B cell (primary cell): ENCODE data around the gene FGF21. TPM values are rescaled to one million over a fixed set of nuclear protein-coding genes. Genes with fewer than 3 reads are reported as not detected.

Experiments used
- ATAC-seq: fragments of 200-7000 bp; cut with Tn5 transposase; one replicate; pipeline ENCODE4 v1.10.0; 2021; ENCODE audit warnings: low read depth, mild to moderate bottlenecking, moderate number of reproducible peaks, moderate library complexity
- CTCF ChIA-PET: fragments of 350-600 bp; sonication (Branson Sonifier 250); formaldehyde crosslinking; loops from one replicate; lab custom pipeline; 2021; ENCODE audit warnings: antibody characterized with exemption, inconsistent platforms; lab: Charles Lee
- POLR2A ChIA-PET: fragments of 350-600 bp; sonication (Branson Sonifier 250); formaldehyde crosslinking; loops from one replicate; lab custom pipeline; 2021; ENCODE audit warnings: antibody characterized with exemption; lab: Charles Lee
- DNase-seq: peaks from one replicate; pipeline ENCODE4 v3.0.0; 2013
- H2AFZ ChIP-seq: 2 replicates; pipeline ENCODE4 v1.6.1; 2012; ENCODE audit warnings: mild to moderate bottlenecking, low read depth, low read length; ENCODE audit not compliant: insufficient read depth, poor library complexity, severe bottlenecking
- H3K27ac ChIP-seq, 2 donors: 1 replicate in 1 of 2; 2 replicates in 1 of 2; pipeline ENCODE4 v1.5.1; 2012 to 2013; ENCODE audit warnings: low read length in 2 of 2, mild to moderate bottlenecking in 2 of 2, moderate library complexity in 1 of 2
- H3K27me3 ChIP-seq, 4 experiments: fragments of 200-600 bp in 1 of 4; sonication (generic) in 1 of 4; replicated peaks in 1 of 4; 1 replicate in 2 of 4; 2 replicates in 2 of 4; pipeline versions ENCODE4 v1.6.1 to v1.7.0; 2013 to 2016; ENCODE audit warnings: low read length in 3 of 4, mild to moderate bottlenecking in 2 of 4, mixed read lengths in 1 of 4, moderate library complexity in 1 of 4; ENCODE audit not compliant: insufficient read depth in 4 of 4, control insufficient read depth in 3 of 4; ENCODE audit errors: control extremely low read depth in 1 of 4
- H3K36me3 ChIP-seq, 2 experiments: replicated peaks in 1 of 2; 1 replicate in 1 of 2; 2 replicates in 1 of 2; pipeline versions ENCODE4 v1.6.1 to v1.7.1; 2013; ENCODE audit warnings: low read length in 1 of 2; ENCODE audit not compliant: insufficient read depth in 2 of 2, control insufficient read depth in 1 of 2; ENCODE audit errors: control extremely low read depth in 1 of 2, extremely low read depth in 1 of 2
- H3K4me1 ChIP-seq, 2 donors: fragments of 200-600 bp in 1 of 2; sonication (generic) in 1 of 2; 1 replicate in 1 of 2; 2 replicates in 1 of 2; pipeline versions ENCODE4 v1.5.1 to v1.6.1; 2013 to 2017; ENCODE audit warnings: low read length in 2 of 2; ENCODE audit not compliant: control insufficient read depth in 2 of 2, insufficient read depth in 2 of 2
- H3K4me2 ChIP-seq: replicated peaks from 2 replicates; pipeline ENCODE3; 2012; ENCODE audit warnings: mild to moderate bottlenecking, low read depth, low read length; ENCODE audit not compliant: poor library complexity, severe bottlenecking
- H3K4me3 ChIP-seq, 5 experiments: fragments of 200-600 bp in 1 of 5; sonication (generic) in 1 of 5; 1 replicate in 3 of 5; 2 replicates in 2 of 5; pipeline versions ENCODE4 v1.5.1 to v1.7.0; 2011 to 2016; ENCODE audit warnings: low read length in 4 of 5, mild to moderate bottlenecking in 4 of 5, low read depth in 2 of 5, control low read depth in 1 of 5, moderate library complexity in 1 of 5; ENCODE audit not compliant: insufficient read depth in 1 of 5; ENCODE audit errors: control extremely low read depth in 1 of 5, extremely low read depth in 1 of 5
- H3K79me2 ChIP-seq: fragments of 200-600 bp; sonication (generic); one replicate; pipeline ENCODE4 v1.6.0; 2016; ENCODE audit warnings: low read length; ENCODE audit not compliant: control insufficient read depth, insufficient read depth
- H3K9ac ChIP-seq: fragments of 200-600 bp; sonication (generic); 2 replicates; pipeline ENCODE4 v1.6.1; 2017; ENCODE audit warnings: mild to moderate bottlenecking, low read length, moderate library complexity
- H3K9me3 ChIP-seq, 3 donors: one replicate each; pipeline versions ENCODE4 v1.6.1 to v1.7.1; 2013; ENCODE audit warnings: low read length in 2 of 3; ENCODE audit not compliant: control insufficient read depth in 2 of 3, insufficient read depth in 1 of 3; ENCODE audit errors: control extremely low read depth in 1 of 3
- H4K20me1 ChIP-seq: 2 replicates; pipeline ENCODE4 v1.6.0; 2012; ENCODE audit warnings: mild to moderate bottlenecking, low read length; ENCODE audit not compliant: insufficient read depth, control insufficient read depth, poor library complexity, severe bottlenecking
- H3K27ac Mint-ChIP-seq: one replicate; pipeline ENCODE4 v1.8.0; 2021; ENCODE audit warnings: mixed read lengths
- H3K27me3 Mint-ChIP-seq: one replicate; pipeline ENCODE4 v1.8.0; 2021; ENCODE audit warnings: mixed read lengths
- H3K4me1 Mint-ChIP-seq: one replicate; pipeline ENCODE4 v1.8.0; 2021; ENCODE audit warnings: mixed read lengths
- H3K4me3 Mint-ChIP-seq: one replicate; pipeline ENCODE4 v1.8.0; 2021; ENCODE audit warnings: mixed read lengths
- H3K9me3 Mint-ChIP-seq: one replicate; pipeline ENCODE4 v1.8.0; 2022; ENCODE audit warnings: mixed read lengths; ENCODE audit not compliant: insufficient read depth
- EZH2 ChIP-seq: IDR thresholded peaks from 2 replicates; pipeline ENCODE4 v1.6.1; 2012; ENCODE audit warnings: borderline replicate concordance, low read depth, mild to moderate bottlenecking, moderate library complexity, low read length; ENCODE audit not compliant: insufficient read depth, poor library complexity, severe bottlenecking
- WGBS: methylation state at CpG from one replicate; pipeline ENCODE4 v1.1.5; 2013; ENCODE audit warnings: missing lambda C conversion rate; ENCODE audit not compliant: insufficient coverage; 5-methylcytosine and 5-hydroxymethylcytosine counted together
- intact Hi-C: fragments of 100-400 bp; cut with micrococcal nuclease; formaldehyde crosslinking; loops from one replicate; pipeline ENCODE4 v1.10.0; 2022
- polyA plus RNA-seq: library from polyadenylated mRNA; depleted of rRNA; stranded (reverse); fragments of >200 nt; gene quantifications from 2 replicates; pipeline ENCODE4 v1.2.3, GENCODE V29; 2012
- total RNA-seq, 2 donors: library from RNA; stranded (reverse); fragments of 120-200 nt in 1 of 2; gene quantifications; 1 replicate in 1 of 2; 2 replicates in 1 of 2; pipeline versions ENCODE4 v1.2.3 to v1.2.4, GENCODE V29; 2013 to 2022
- TF ChIP-seq, protein P1 (sequence below): fragments of 200-600 bp; IDR thresholded peaks from one replicate; pipeline ENCODE4 v1.8.0; 2022; ENCODE audit warnings: antibody characterized with exemption, mild to moderate bottlenecking

Gene FGF21
- total and polyA plus RNA-seq, 2 donors (not counting 1 experiment from before 2014, with no cell fraction given): not detected

GRCh38 chr19:48711106-48711662 lies 44.1 kb upstream of the FGF21 start:
- no peaks in the 10 kb centered on the region for H3K9me3 Mint-ChIP-seq
- H3K9ac ChIP-seq: no peak overlapping the region
- H2AFZ ChIP-seq: no peak overlapping the region
- peaks cover 5% of the 10 kb centered on the region for H3K79me2 ChIP-seq
- H3K4me1 ChIP-seq: peaks cover 14 to 22% of the 10 kb centered on the region in 2 donors
- POLR2A ChIA-PET: interaction anchor here (0.7 kb wide), 1 partner anchor 150 kb away, joined by 5 read pairs; no protein-coding TSS in a partner anchor
- CTCF ChIA-PET: interaction anchor here (0.7 to 1.2 kb wide), 2 partner anchors 16 to 35 kb away, joined by 3 to 7 read pairs; no protein-coding TSS in a partner anchor
- no peak for ATAC-seq
- 100% methylated on average over 2 of the region's 4 CpGs for WGBS
- no peaks in the 10 kb centered on the region for H3K36me3 ChIP-seq
- DNase-seq: no peak
- H3K27me3 Mint-ChIP-seq: no peaks in the 10 kb centered on the region
- no peak overlapping the region for H3K4me2 ChIP-seq
- intact Hi-C loops: no loop called here
- no peak overlapping the region for H3K27ac ChIP-seq
- H3K4me3 ChIP-seq: no peak overlapping the region
- H3K4me1 Mint-ChIP-seq: peaks cover 21% of the 10 kb centered on the region
- H4K20me1 ChIP-seq: no peaks in the 10 kb centered on the region
- TF ChIP-seq, protein P1, sequence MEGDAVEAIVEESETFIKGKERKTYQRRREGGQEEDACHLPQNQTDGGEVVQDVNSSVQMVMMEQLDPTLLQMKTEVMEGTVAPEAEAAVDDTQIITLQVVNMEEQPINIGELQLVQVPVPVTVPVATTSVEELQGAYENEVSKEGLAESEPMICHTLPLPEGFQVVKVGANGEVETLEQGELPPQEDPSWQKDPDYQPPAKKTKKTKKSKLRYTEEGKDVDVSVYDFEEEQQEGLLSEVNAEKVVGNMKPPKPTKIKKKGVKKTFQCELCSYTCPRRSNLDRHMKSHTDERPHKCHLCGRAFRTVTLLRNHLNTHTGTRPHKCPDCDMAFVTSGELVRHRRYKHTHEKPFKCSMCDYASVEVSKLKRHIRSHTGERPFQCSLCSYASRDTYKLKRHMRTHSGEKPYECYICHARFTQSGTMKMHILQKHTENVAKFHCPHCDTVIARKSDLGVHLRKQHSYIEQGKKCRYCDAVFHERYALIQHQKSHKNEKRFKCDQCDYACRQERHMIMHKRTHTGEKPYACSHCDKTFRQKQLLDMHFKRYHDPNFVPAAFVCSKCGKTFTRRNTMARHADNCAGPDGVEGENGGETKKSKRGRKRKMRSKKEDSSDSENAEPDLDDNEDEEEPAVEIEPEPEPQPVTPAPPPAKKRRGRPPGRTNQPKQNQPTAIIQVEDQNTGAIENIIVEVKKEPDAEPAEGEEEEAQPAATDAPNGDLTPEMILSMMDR: no peak
- TF ChIP-seq EZH2: no peak
- H3K27me3 ChIP-seq: no peaks in the 10 kb centered on the region
- H3K27ac Mint-ChIP-seq: no peak overlapping the region
- H3K9me3 ChIP-seq: no peaks in the 10 kb centered on the region
- peak overlapping the region; percentile 23 for H3K4me3 Mint-ChIP-seq

DNA sequence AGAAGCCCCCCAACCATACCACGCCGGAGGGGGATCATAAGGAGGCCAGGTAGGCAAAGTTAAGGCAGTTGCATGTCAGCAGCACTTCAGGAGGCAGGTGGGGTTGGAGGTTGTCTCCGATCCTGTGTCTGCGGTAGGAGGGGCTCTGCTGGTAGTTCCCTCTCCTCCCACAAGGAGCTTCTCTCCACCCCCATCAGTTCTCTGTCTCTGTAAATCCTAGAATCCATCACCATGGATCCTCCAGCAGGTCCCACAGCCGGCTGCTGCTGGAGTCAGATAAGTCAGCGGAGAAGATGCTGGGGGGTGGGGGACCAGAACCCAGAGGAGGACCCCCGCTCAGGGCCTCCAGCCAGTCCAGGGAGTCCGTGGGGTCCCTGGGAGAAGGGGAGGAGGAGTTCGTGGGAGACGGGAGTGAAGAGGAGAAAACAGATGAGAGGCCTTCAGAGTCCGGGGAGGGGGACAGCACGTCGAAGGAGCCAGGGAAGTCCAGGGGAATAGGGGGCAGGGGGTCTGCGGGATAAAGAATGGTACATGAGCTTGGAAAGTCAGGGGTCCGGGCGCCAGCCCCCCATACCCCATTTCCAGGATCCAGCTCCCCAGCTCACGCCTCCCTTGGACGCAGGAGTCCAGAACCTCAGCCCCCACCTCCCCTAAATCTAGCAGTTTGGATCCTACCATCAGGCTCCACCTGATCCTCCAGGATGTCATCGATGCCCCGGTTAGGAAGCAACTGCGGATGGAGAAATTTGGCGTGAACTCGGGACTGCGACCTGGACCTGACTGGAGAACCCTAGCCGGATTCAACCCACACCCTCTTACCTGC lies 42.1 kb upstream of the FGF21 start:
- no peaks in the 10 kb centered on the region for H3K36me3 ChIP-seq
- H2AFZ ChIP-seq: peak overlapping the region; percentile 96
- peaks cover 14 to 22% of the 10 kb centered on the region in 2 donors for H3K4me1 ChIP-seq
- no peaks in the 10 kb centered on the region for H3K9me3 ChIP-seq
- peak overlapping the region; percentile 86 for H3K9ac ChIP-seq
- H3K27ac Mint-ChIP-seq: peak overlapping the region; percentile 20
- no peaks in the 10 kb centered on the region for H4K20me1 ChIP-seq
- H3K79me2 ChIP-seq: peaks cover 5% of the 10 kb centered on the region
- POLR2A ChIA-PET: interaction anchor here (0.6 kb wide), 1 partner anchor 65 kb away, joined by 5 read pairs; no protein-coding TSS in a partner anchor
- no peak overlapping the region for H3K27ac ChIP-seq
- WGBS: 11% methylated on average over 15 of the region's 25 CpGs
- peak overlapping the region; percentile 89 for H3K4me3 Mint-ChIP-seq
- H3K27me3 Mint-ChIP-seq: no peaks in the 10 kb centered on the region
- H3K4me2 ChIP-seq: peak overlapping the region; percentile 97
- CTCF ChIA-PET: interaction anchor here (1.0 to 1.6 kb wide), 2 partner anchors 25 to 39 kb away, joined by 3 to 5 read pairs; no protein-coding TSS in a partner anchor
- DNase-seq (peak; percentile 41), ATAC-seq (no peak)
- intact Hi-C loops: no loop called here
- H3K4me1 Mint-ChIP-seq: peaks cover 21% of the 10 kb centered on the region
- H3K9me3 Mint-ChIP-seq: no peaks in the 10 kb centered on the region
- H3K27me3 ChIP-seq: no peaks in the 10 kb centered on the region
- TF ChIP-seq, protein P1: peak; percentile 16
- no peak for TF ChIP-seq EZH2
- peak overlapping the region; percentile 13 to 86 (median 74) for H3K4me3 ChIP-seq
